ENCODE measurements around the gene MTHFSD. TPM values are rescaled to one million over a fixed set of nuclear protein-coding genes. Genes with fewer than 3 reads are reported as not detected.

Gene MTHFSD
- total RNA-seq, 3 donors from 2014 or later = 18.9 to 21.2 (median 20.1) TPM

GRCh38 chr16:86568677-86569623 is 13.9 kb upstream of the MTHFSD start:
- DNase-seq = no peak
- Mint-ChIP-seq H3K9me3 (no peaks in the 10 kb centered on the region), H3K4me1 (ENCODE audit: low read depth) (peaks cover 9% of the 10 kb centered on the region), H3K36me3 (ENCODE audit: insufficient read depth) (no peaks in the 10 kb centered on the region), H3K4me3 (no peak overlapping the region), H3K27me3 (ENCODE audit: low read depth) (peaks cover 74% of the 10 kb centered on the region)
- no peak for ATAC-seq

- Mint-ChIP-seq H3K4me1 (ENCODE audit: low read depth) (peaks cover 16% of the 10 kb centered on the region), H3K36me3 (ENCODE audit: insufficient read depth) (no peaks in the 10 kb centered on the region), H3K9me3 (no peaks in the 10 kb centered on the region), H3K4me3 (peak overlapping the region; percentile 31), H3K27me3 (ENCODE audit: low read depth) (peaks cover 74% of the 10 kb centered on the region)
- ATAC-seq (no peak), DNase-seq (no peak)
Observed at GRCh38 chr16:86567701-86568581, 12.9 kb upstream of the MTHFSD start.

- peaks cover 72% of the 10 kb centered on the region for H3K27me3 Mint-ChIP-seq (ENCODE audit: low read depth)
- no peaks in the 10 kb centered on the region for H3K9me3 Mint-ChIP-seq
- H3K4me3 Mint-ChIP-seq = peak overlapping the region; percentile 31
- DNase-seq (no peak), ATAC-seq (peak; percentile 14 to 16)
- H3K36me3 Mint-ChIP-seq (ENCODE audit: insufficient read depth) = no peaks in the 10 kb centered on the region
- H3K4me1 Mint-ChIP-seq (ENCODE audit: low read depth) = peaks cover 16% of the 10 kb centered on the region
Observed at GRCh38 chr16:86566966-86567700, 12.1 kb upstream of the MTHFSD start.

- H3K4me1 Mint-ChIP-seq (ENCODE audit: low read depth) = peaks cover 16% of the 10 kb centered on the region
- H3K36me3 Mint-ChIP-seq (ENCODE audit: insufficient read depth) = no peaks in the 10 kb centered on the region
- H3K4me3 Mint-ChIP-seq = peak within 1 kb of the TSS; percentile 31
- peaks cover 73% of the 10 kb centered on the region for H3K27me3 Mint-ChIP-seq (ENCODE audit: low read depth)
- DNase-seq (peak; percentile 42), ATAC-seq (peak; percentile 67 to 69)
- no peaks in the 10 kb centered on the region for H3K9me3 Mint-ChIP-seq
Observed at GRCh38 chr16:86566601-86566965, 11.5 kb upstream of the MTHFSD start, which contains the start of gene FOXC2. TSS of gene FOXC2 (plus strand) at chr16:86566829. CDS start at chr16:86567336, 507 bp downstream.

- ATAC-seq = no peak
- Mint-ChIP-seq H3K9me3 (no peaks in the 10 kb centered on the region), H3K4me3 (peak overlapping the region; percentile 11)
Observed at GRCh38 chr16:86565644-86566511, 10.8 kb upstream of the MTHFSD start.

GRCh38 chr16:86565181-86565631 is 10.2 kb upstream of the MTHFSD start:
- DNase-seq = no peak
- Mint-ChIP-seq H3K27me3 (ENCODE audit: low read depth) (peaks cover 70% of the 10 kb centered on the region), H3K4me3 (peak overlapping the region; percentile 11), H3K4me1 (ENCODE audit: low read depth) (peaks cover 16% of the 10 kb centered on the region), H3K36me3 (ENCODE audit: insufficient read depth) (no peaks in the 10 kb centered on the region), H3K9me3 (no peaks in the 10 kb centered on the region)
- ATAC-seq = no peak

More at GRCh38 chr16:86565644-86566511, 10.8 kb upstream of the MTHFSD start:
- Mint-ChIP-seq H3K4me1 (ENCODE audit: low read depth) (peaks cover 16% of the 10 kb centered on the region), H3K36me3 (ENCODE audit: insufficient read depth) (no peaks in the 10 kb centered on the region), H3K27me3 (ENCODE audit: low read depth) (peaks cover 71% of the 10 kb centered on the region)
- no peak for DNase-seq

GRCh38 chr16:86563469-86564345 is 8.7 kb upstream of the MTHFSD start:
- peak; percentile 75 to 88 for ATAC-seq
- DNase-seq = peak; percentile 81
- peaks cover 16% of the 10 kb centered on the region for H3K4me1 Mint-ChIP-seq (ENCODE audit: low read depth)
- peak overlapping the region; percentile 44 for H3K4me3 Mint-ChIP-seq
- no peaks in the 10 kb centered on the region for H3K9me3 Mint-ChIP-seq
- H3K36me3 Mint-ChIP-seq (ENCODE audit: insufficient read depth) = no peaks in the 10 kb centered on the region
- peaks cover 62% of the 10 kb centered on the region for H3K27me3 Mint-ChIP-seq (ENCODE audit: low read depth)

- no peaks in the 10 kb centered on the region for H3K36me3 Mint-ChIP-seq (ENCODE audit: insufficient read depth)
- H3K4me3 Mint-ChIP-seq = no peak overlapping the region
- ATAC-seq (no peak), DNase-seq (no peak)
- H3K4me1 Mint-ChIP-seq (ENCODE audit: low read depth) = peaks cover 16% of the 10 kb centered on the region
- peaks cover 62% of the 10 kb centered on the region for H3K27me3 Mint-ChIP-seq (ENCODE audit: low read depth)
- no peaks in the 10 kb centered on the region for H3K9me3 Mint-ChIP-seq
Observed at GRCh38 chr16:86562356-86562755, 7.3 kb upstream of the MTHFSD start.

- DNase-seq (no peak), ATAC-seq (no peak)
- Mint-ChIP-seq H3K36me3 (ENCODE audit: insufficient read depth) (no peaks in the 10 kb centered on the region), H3K4me1 (ENCODE audit: low read depth) (peaks cover 17% of the 10 kb centered on the region), H3K27me3 (ENCODE audit: low read depth) (peaks cover 46% of the 10 kb centered on the region), H3K4me3 (no peak overlapping the region), H3K9me3 (no peaks in the 10 kb centered on the region)
Observed at GRCh38 chr16:86559802-86560305, 4.8 kb upstream of the MTHFSD start.

GRCh38 chr16:86558355-86559193 is 3.5 kb upstream of the MTHFSD start:
- Mint-ChIP-seq H3K4me3 (no peak overlapping the region), H3K36me3 (ENCODE audit: insufficient read depth) (peaks cover 2% of the 10 kb centered on the region), H3K9me3 (no peaks in the 10 kb centered on the region), H3K27me3 (ENCODE audit: low read depth) (peaks cover 34% of the 10 kb centered on the region), H3K4me1 (ENCODE audit: low read depth) (peaks cover 15% of the 10 kb centered on the region)
- no peak for DNase-seq
- ATAC-seq = no peak

GRCh38 chr16:86557587-86557986 is 2.6 kb upstream of the MTHFSD start:
- Mint-ChIP-seq H3K9me3 (no peaks in the 10 kb centered on the region), H3K27me3 (ENCODE audit: low read depth) (peaks cover 26% of the 10 kb centered on the region), H3K36me3 (ENCODE audit: insufficient read depth) (peaks cover 2% of the 10 kb centered on the region), H3K4me1 (ENCODE audit: low read depth) (peaks cover 16% of the 10 kb centered on the region), H3K4me3 (no peak overlapping the region)
- no peak for DNase-seq
- no peak for ATAC-seq

All from activated T-cell treated with anti-CD3 and anti-CD28 coated beads, Interleukin-2, amount 50 U/mL, for 4 hours (primary cell).